T follicular helper cell (primary cell): Measurements from ENCODE around the gene IMMP2L.

ENCODE experiments used
- DNase-seq: peaks from one replicate; pipeline ENCODE4 v3.0.0-alpha.2; 2020; ENCODE audit warnings: low read depth

IMMP2L gene

GRCh38 chr7:111392294-111392693 is 170.0 kb downstream of the IMMP2L start:
- DNase-seq: no peak

DNA sequence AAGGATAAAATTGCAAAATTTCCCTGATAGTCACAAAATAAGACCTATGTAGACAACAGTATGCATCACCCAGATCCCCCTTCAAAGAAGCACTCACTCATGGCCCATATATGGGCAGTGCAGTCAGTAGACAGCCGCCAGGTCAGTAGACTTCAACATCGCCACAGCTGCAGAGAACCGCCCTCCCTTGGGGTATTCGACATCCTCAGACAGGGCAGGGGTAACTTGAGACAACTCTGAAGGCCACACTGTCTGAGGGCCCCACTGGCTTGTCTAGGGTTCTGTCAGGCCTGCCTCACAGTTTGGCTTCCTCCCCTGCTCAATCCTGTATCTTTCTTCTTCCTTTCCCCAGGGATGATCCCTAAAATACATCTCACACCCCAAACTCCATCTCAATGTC is 172.3 kb downstream of the IMMP2L start:
- DNase-seq: no peak

- DNase-seq: no peak
Measured at GRCh38 chr7:111388912-111389311, 173.4 kb downstream of the IMMP2L start.

DNA sequence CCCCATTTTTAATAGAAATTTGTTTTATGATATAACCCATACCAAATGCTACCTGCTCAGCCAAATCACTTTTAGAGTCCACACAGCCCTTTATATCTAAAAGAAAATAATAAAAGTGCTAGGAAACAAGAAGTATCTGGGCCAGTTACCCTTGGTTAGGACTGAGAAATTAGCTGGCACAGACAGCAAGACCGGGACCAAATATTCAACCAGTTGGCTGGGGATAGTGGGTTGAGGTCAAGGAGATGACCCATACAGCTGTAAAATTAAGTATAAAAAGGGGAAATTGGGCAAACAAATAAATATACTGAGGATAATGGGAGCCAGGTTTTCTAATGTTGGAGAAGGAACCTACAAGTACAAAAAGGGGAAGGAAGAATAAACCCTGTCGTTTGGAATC is 174.3 kb downstream of the IMMP2L start:
- no peak for DNase-seq

GRCh38 chr7:111384065-111384891 is 178.0 kb downstream of the IMMP2L start:
- DNase-seq: no peak

GRCh38 chr7:111383133-111383532 is 179.2 kb downstream of the IMMP2L start:
- no peak for DNase-seq

DNA sequence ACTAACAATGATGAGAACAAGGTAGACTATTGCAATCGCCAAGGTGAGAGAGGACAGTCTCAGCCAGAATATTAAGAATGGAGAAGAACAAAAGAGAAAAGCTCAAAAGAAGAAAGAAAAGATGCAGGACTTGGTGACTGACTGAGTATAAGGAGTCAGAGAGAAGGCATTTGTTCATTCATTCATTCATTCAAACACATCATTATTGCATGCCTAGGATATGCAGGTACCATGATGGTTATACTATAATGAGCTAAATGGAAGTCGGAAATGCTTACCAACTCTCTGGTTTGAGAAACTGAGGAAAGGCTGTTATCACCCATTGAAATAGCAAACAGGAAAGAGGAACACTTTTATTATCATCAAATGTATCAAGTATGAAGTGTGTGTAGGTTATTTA is 180.7 kb downstream of the IMMP2L start:
- no peak for DNase-seq

GRCh38 chr7:111380945-111381344 is 181.3 kb downstream of the IMMP2L start:
- no peak for DNase-seq

DNA sequence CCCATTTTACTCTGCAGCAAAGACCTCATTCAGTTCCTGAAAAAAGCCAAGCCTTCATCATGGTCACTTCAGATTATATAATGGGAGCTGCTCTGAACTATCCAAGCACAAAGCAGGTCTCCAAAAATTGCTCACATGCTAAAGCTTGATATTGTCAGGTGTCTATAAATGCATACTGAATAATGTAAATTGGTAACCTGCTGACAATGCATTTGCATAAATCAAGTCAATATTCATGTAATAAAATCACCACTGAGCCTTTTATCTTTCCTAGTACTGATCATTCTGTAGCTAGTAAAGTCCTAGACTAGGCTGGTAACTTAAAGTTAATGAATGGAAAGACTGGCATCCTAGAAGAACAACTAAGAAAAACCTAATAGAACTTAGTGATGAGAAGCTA is 188.3 kb downstream of the IMMP2L start:
- DNase-seq: no peak

- no peak for DNase-seq
Measured at GRCh38 chr7:111371437-111371836, 190.9 kb downstream of the IMMP2L start.

- DNase-seq: no peak
Measured at GRCh38 chr7:111370002-111370401, 192.3 kb downstream of the IMMP2L start.

DNA sequence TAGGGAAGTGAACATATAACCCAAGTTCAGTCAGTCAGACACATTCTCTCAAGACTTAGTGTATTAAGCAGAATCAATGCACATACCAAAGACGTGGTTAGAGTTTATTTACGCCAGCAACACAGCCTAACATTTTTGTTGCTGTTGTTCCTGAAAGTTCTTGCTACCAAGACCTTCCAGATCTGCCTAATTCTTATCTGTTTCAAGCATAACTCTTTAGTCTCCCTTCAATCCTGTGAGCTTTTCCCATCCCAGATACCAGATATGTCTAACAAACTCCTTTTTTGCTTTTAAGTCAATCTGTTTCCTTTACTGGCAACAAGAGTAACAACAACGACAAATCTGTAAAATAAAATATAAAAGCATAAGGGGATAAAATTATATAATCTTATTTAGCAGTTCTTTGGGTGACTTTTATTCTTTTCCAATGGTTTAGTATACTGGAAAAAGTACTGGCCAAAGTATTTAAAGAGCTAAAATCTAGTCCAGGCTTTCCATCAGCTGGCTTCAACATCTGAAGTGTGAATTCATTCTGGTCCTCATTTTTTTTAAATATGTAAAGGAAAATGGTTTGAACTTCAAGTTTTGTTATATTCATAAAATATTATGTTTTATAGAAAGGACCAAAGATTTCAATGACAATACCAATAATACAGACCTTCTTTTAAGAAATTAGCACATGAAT is 193.8 kb downstream of the IMMP2L start:
- no peak for DNase-seq

GRCh38 chr7:111364413-111364812 is 197.9 kb downstream of the IMMP2L start:
- no peak for DNase-seq

DNA sequence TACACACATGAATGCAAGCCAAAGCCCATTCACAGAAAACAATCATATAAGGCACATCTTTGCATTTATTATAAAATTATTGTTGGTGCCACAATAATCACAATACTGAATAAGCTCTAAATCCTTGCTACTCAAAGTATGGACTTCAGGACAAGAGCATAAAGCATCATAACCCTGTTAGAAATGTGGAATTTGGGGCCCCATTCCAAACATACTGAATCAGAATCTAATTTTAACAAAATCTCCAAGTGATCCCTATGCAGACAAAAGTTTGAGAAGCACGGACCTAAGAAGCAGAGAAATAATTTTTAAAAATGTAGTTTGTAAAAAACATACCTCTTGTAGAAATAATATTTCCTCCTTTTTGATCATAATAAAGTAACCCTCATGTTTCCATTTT is 199.2 kb downstream of the IMMP2L start:
- DNase-seq: no peak

DNA sequence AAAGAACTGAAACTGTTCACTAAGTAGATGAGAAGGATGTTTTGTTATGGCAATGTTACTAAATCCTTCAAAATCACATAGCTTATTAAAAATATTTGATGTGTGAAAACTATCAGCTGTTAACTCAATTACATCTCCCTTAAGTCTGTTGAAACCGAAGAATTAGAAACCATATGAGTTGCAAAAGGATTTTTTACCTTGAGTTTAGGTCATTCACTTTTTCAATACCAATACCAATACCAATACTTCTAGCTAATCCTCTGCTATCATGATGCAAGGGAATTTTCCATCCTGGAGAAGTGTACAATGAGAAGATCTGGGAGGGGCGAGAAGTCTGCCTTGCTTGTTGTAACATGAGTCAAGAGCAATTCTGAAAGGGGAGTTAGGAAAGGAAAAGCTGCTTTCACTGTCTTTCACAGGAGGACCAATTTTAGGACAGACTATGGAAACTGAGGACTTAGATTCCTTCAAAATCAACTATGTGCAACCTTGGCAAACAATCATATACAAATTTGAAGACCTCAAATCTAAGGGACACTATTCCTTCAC is 199.7 kb downstream of the IMMP2L start:
- DNase-seq: no peak

GRCh38 chr7:111358915-111359314 is 203.4 kb downstream of the IMMP2L start:
- no peak for DNase-seq

GRCh38 chr7:111357691-111358090 is 204.6 kb downstream of the IMMP2L start:
- no peak for DNase-seq

DNA sequence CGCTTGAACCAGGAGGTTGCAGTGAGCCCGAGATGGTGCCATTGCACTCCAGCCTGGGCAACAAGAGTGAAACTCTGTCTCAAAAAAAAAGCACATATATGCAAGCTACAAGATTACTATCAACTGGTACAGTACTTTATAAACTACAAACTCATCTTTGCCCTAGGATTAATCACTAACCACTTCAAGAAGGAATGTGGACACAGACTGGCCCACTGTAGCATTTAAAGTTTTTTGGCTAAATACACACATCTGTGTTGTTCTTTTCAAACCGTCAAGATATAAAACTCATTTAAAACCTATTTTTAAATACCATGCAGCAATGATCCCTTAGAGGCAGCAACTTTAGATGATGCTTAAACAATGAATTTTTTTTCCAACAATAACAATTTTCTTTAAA is 205.4 kb downstream of the IMMP2L start:
- no peak for DNase-seq

DNA sequence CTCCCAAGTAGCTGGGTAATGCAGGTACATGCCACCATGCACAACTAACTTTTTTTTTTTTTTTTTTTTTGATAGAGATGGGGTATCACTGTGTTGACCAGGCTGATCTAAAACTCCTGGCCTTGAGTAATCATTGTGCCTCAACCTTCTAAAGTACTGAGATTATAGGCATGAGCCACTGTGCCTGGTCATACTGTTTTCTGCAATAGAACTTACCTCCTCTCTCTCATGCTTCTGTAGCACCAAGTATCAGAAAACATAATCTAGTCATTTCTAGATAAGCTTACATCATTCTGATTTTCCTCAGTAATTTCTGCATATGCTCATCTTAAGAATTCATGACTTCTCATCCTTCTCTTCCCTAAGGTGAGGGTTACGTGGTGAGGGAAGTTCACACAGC is 210.0 kb downstream of the IMMP2L start:
- DNase-seq: no peak

- DNase-seq: no peak
Measured at GRCh38 chr7:111346219-111346618, 216.1 kb downstream of the IMMP2L start.

GRCh38 chr7:111343017-111343416 is 219.3 kb downstream of the IMMP2L start:
- DNase-seq: no peak

DNA sequence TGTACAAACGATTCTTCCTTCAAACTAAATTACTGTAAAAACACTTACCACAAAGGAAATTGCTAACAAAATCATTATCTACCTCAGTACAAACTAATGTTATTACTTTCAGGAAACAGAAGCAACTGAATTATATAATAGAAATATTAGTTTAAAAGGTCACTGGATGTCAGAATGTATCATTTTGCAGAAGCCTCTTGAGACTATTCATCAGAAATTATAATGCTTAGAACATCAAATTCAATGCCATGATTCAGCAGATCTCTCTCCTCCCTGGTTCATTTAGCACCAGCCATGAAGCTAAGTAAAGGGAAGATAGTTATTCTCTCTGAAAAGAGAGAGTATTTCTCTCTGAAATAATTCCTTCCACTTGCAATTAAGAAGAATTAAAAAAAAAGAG is 223.3 kb downstream of the IMMP2L start:
- DNase-seq: no peak

GRCh38 chr7:111333010-111333409 is 229.3 kb downstream of the IMMP2L start:
- DNase-seq: no peak

DNA sequence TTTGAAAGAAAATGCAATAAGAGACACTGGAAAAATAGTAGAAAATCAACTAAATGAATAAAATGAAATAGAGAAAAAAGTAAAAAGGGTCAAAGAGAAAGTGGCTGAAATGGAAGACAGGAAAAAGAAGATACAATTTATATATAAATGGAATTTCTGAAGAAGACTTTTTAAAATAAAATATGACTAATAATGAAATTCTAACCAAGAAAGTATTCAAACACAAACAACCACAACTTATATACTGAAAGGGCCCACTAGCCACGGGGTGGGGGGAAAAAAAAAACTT is 232.1 kb downstream of the IMMP2L start:
- DNase-seq: no peak
